Measurements from ENCODE around the gene TIRAP. TPM values are rescaled to one million over a fixed set of nuclear protein-coding genes. Genes with fewer than 3 reads are reported as not detected.

The TIRAP gene
- polyA plus RNA-seq, 2 donors = 2.8 to 4.1 TPM

DNA sequence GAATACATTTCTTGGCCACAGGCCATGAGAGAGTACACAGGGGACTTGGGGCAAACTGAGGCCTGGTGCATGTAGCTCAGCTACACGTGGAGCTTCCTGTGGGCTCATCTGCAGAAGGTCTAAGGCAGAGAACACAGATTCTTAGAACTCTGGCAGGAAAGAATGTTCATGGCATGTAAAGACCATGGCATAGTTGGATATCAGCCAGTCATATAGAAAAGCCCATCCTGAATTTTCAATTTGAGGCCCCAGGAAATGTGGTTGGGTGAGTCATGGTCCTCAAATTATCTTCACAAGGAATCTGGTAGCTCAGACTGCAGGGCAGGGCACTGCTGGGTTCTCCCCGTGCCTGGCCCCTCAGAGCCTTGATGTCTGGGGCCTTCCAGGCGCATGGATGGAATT lies 58.9 kb downstream of the TIRAP start:
- H3K27me3 ChIP-seq (ENCODE audit: control insufficient read depth in 1 of 2, insufficient read depth in 2 of 2, low read length in 2 of 2) = no peaks in the 10 kb centered on the region
- peak overlapping the region in 1 of 2 donors; percentile 80 for H3K27ac ChIP-seq (ENCODE audit: low read depth in 2 of 2, low read length in 1 of 2)
- H3K4me1 ChIP-seq (ENCODE audit: control insufficient read depth in 2 of 2, insufficient read depth in 2 of 2, low read length in 1 of 2) = peaks cover 3 to 19% of the 10 kb centered on the region in 2 donors
- H3K36me3 ChIP-seq (ENCODE audit: control insufficient read depth in 2 of 2, insufficient read depth in 2 of 2, low read length in 1 of 2) = peaks cover 3 to 22% of the 10 kb centered on the region in 2 donors
- H3K9me3 ChIP-seq (ENCODE audit: control insufficient read depth in 2 of 2, insufficient read depth in 1 of 2, low read depth in 1 of 2, low read length in 1 of 2) = no peaks in the 10 kb centered on the region
- 35 to 72% methylated on average over 3 of the region's 3 CpGs for WGBS, 2 donors
- H3K4me3 ChIP-seq (ENCODE audit: low read depth in 1 of 2, low read length in 2 of 2) = no peak overlapping the region

- Histone ChIP-seq H3K4me1 (ENCODE audit: control insufficient read depth in 2 of 2, insufficient read depth in 2 of 2, low read length in 1 of 2) (peaks cover 3 to 20% of the 10 kb centered on the region in 2 donors), H3K27me3 (ENCODE audit: control insufficient read depth in 1 of 2, insufficient read depth in 2 of 2, low read length in 2 of 2) (no peaks in the 10 kb centered on the region), H3K36me3 (ENCODE audit: control insufficient read depth in 2 of 2, insufficient read depth in 2 of 2, low read length in 1 of 2) (peaks cover 3 to 18% of the 10 kb centered on the region in 2 donors), H3K4me3 (ENCODE audit: low read depth in 1 of 2, low read length in 2 of 2) (no peak overlapping the region), H3K9me3 (ENCODE audit: control insufficient read depth in 2 of 2, insufficient read depth in 1 of 2, low read depth in 1 of 2, low read length in 1 of 2) (no peaks in the 10 kb centered on the region), H3K27ac (ENCODE audit: low read depth in 2 of 2, low read length in 1 of 2) (no peak overlapping the region)
- WGBS, 2 donors = 95 to 96% methylated on average over 15 to 16 of the region's 16 CpGs
Measured at GRCh38 chr11:126343051-126343450, 60.2 kb downstream of the TIRAP start.

Other genes with a start within 250 kb of the TIRAP start
- under 1 TPM; 0.61 TPM for gene CDON, start 220.2 kb upstream of the TIRAP start, polyA plus RNA-seq
- gene RPUSD4, start 71.4 kb upstream of the TIRAP start, polyA plus RNA-seq = 10 to 100 TPM; 10.9 to 14.3 TPM
- 1 to 10 TPM; 2.8 to 7.0 TPM for gene FAM118B, start 71.3 kb upstream of the TIRAP start, polyA plus RNA-seq
- gene SRPRA, start 14.2 kb upstream of the TIRAP start, polyA plus RNA-seq = 10 to 100 TPM; 34.7 to 48.3 TPM
- 10 to 100 TPM; 18.8 to 21.2 TPM for gene FOXRED1, start 13.9 kb upstream of the TIRAP start, polyA plus RNA-seq
- 10 to 100 TPM; 15.9 to 18.9 TPM for gene DCPS, start 21.0 kb downstream of the TIRAP start, polyA plus RNA-seq
- 100 to 1,000 TPM in 1 of 2 donors, 10 to 100 TPM in 1; 78.9 to 107 TPM for gene ST3GAL4, start 72.6 kb downstream of the TIRAP start, polyA plus RNA-seq

Measured in esophagus (tissue), 2 donors.